Stimulated activated memory B cell treated with anti-CD40 and anti-IgM and Interleukin-4, amounts not matched to agents 10 μg/mL and 1 μg/mL and 100 μg/mL, for 72 hours (primary cell): ENCODE data around the gene ELK3.

Experiments
- ATAC-seq: fragments of 150-1000 bp; cut with Tn5 transposase; 2 replicates; pipeline ENCODE4 v1.10.0; 2021
- H3K27ac Mint-ChIP-seq: one replicate; pipeline ENCODE4 v1.8.0; 2022; ENCODE audit warnings: mild to moderate bottlenecking, mixed read lengths
- H3K27me3 Mint-ChIP-seq: one replicate; pipeline ENCODE4 v1.8.0; 2022; ENCODE audit warnings: mixed read lengths
- H3K36me3 Mint-ChIP-seq: one replicate; pipeline ENCODE4 v1.8.0; 2022; ENCODE audit warnings: mixed read lengths
- H3K4me1 Mint-ChIP-seq: one replicate; pipeline ENCODE4 v1.8.0; 2022; ENCODE audit warnings: mixed read lengths
- H3K4me3 Mint-ChIP-seq: one replicate; pipeline ENCODE4 v1.8.0; 2022; ENCODE audit warnings: mild to moderate bottlenecking, moderate library complexity, mixed read lengths
- H3K9me3 Mint-ChIP-seq: one replicate; pipeline ENCODE4 v1.8.0; 2022; ENCODE audit warnings: mixed read lengths

ELK3 gene

GRCh38 chr12:96246926-96247505 lies 52.8 kb downstream of the ELK3 start:
- peaks cover 45% of the 10 kb centered on the region for H3K4me1 Mint-ChIP-seq
- H3K27me3 Mint-ChIP-seq: no peaks in the 10 kb centered on the region
- no peak for ATAC-seq
- H3K9me3 Mint-ChIP-seq: no peaks in the 10 kb centered on the region
- H3K36me3 Mint-ChIP-seq: peaks cover 68% of the 10 kb centered on the region
- no peak overlapping the region for H3K4me3 Mint-ChIP-seq
- no peak overlapping the region for H3K27ac Mint-ChIP-seq

- Mint-ChIP-seq H3K27ac (no peak overlapping the region), H3K4me1 (peaks cover 44% of the 10 kb centered on the region), H3K27me3 (no peaks in the 10 kb centered on the region), H3K9me3 (no peaks in the 10 kb centered on the region), H3K4me3 (no peak overlapping the region), H3K36me3 (peaks cover 68% of the 10 kb centered on the region)
- ATAC-seq: peak; percentile 66
These were observed 53.4 kb downstream of the ELK3 start for GRCh38 chr12:96247563-96247962.

DNA sequence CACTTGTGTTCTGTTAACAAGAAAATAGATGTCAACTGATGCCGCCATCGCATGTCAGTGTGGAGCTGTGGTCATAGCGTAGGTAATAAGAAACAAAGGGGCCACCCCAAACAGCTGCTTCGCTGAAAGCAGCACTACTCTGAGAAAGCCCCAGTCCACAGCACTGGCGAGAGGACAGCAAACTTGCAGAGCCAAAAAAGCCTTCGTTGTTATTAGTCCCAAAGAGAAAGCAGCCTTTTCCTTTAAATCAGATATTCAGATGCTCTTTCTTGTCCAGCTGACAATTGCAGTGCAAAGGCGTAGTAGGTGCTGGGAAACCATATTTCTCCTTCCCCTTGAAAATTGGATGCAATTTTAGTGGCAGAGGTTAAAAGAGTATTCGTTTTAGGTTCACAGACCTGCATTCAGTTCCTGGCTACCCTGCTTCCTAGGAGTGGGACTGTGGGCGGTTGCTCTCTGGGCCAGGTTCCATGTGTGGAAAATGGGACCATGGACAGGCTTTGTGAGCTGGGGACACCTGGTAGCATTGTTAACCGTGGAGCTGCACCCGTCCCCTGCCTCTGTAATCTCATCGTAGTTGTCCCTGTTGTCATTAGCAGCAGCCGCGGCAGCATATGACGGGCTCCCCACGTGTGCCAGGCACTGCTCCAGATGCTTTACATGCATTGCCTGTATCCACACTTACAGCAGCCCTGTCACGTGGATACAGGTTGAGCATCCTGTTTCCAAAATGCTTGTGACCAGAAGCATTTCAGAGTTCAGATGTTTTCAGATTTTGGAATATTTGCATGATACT lies 54.2 kb downstream of the ELK3 start:
- peaks cover 36% of the 10 kb centered on the region for H3K4me1 Mint-ChIP-seq
- H3K9me3 Mint-ChIP-seq: no peaks in the 10 kb centered on the region
- no peak overlapping the region for H3K27ac Mint-ChIP-seq
- H3K36me3 Mint-ChIP-seq: peaks cover 63% of the 10 kb centered on the region
- no peak for ATAC-seq
- no peaks in the 10 kb centered on the region for H3K27me3 Mint-ChIP-seq
- no peak overlapping the region for H3K4me3 Mint-ChIP-seq

DNA sequence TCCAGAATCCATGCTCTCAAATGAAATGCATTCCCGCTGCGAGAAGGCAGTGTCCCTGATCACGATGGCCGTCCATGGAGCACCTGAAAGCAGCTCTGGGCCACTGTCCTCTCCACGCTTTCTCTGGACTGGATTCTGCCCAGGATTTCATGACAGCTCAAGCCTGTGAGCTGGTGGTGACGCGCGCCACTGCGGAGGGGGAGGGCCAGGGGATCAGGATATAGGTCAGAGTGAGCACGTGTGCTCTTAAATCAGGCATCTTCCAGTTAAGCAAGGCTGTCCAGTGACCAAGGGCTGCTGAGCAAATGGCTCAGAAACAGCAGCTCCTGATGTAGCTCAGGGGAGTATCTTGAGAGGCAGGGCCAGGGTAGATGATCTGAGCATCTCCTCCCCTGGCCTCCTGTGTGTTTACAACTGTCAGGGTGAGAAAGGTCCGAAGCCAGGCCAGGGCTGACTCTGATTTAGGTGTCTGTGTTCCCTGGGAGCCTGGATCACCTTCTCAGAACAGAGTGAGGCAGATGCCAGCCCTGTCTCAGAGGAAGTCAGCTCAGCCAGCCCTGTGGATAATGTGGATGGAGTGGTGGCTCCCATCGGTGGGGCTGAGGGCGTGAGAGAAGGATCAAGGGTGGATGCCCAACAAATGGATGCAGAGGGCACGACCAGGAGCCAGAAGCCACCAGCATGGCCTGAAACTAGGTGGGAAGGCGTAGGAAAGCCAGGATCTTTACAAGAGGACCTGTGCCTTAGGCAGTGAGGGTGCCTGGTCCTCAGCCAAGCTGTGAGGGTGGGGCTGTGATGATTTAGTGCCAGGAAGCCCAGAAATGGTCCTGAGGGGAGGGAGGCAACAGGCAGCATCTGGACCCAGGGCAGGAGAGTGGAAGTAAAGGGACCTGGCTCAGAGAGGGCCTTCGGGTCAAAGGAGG lies 55.3 kb downstream of the ELK3 start:
- Mint-ChIP-seq H3K4me3 (no peak overlapping the region), H3K27me3 (no peaks in the 10 kb centered on the region), H3K27ac (peak overlapping the region; percentile 51), H3K4me1 (peaks cover 34% of the 10 kb centered on the region), H3K36me3 (peaks cover 68% of the 10 kb centered on the region), H3K9me3 (no peaks in the 10 kb centered on the region)
- ATAC-seq: no peak

DNA sequence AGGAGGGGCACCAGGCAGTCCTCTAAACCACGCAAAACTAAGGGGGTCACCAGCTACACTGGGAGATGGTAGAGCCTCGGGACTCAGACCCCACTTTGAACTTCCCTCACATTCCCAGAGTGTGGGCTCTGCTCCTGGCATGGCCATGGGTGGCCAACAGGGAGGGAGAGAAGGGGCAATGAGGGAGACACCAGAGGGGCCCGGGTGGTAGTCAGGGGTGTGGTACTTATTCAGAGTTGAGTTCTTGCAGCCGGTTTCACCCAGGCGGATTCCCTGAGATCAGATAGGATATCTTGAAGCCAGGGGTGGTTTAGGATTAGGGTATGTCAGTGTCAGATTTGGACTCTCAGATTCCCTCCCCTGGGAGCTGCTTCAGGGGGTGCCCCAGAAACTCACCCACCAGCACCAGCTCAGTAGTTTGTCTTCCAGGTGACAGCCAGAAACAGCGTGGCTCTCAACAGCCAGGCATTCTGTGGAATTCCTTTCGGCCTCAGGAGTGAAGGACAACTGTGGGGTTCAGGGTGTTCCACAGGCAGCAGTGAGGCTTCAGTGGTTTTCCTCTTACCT lies 56.0 kb downstream of the ELK3 start:
- peak overlapping the region; percentile 61 for H3K27ac Mint-ChIP-seq
- H3K4me1 Mint-ChIP-seq: peaks cover 34% of the 10 kb centered on the region
- no peaks in the 10 kb centered on the region for H3K27me3 Mint-ChIP-seq
- no peak for ATAC-seq
- H3K4me3 Mint-ChIP-seq: no peak overlapping the region
- peaks cover 68% of the 10 kb centered on the region for H3K36me3 Mint-ChIP-seq
- no peaks in the 10 kb centered on the region for H3K9me3 Mint-ChIP-seq

DNA sequence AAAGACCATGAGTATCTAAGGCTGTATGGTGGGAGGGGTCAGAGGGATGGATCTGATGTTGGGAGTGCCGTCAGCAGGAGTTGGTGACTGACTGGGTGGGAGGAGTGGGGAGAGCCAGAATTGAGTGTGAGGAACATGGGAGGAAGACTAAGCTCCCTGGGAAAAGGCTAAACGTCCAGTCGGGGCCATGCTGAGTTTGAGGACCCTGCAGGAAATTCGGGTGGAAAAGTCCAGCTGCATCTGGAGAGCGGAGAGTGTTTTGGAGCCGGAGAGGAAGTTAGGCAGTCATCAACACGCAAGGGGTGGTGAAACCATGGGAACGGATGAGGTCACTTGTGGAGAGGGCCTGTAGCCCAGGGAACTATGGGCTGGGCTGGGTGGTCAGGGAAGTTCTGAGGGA lies 60.9 kb downstream of the ELK3 start:
- no peak overlapping the region for H3K27ac Mint-ChIP-seq
- no peaks in the 10 kb centered on the region for H3K27me3 Mint-ChIP-seq
- H3K4me3 Mint-ChIP-seq: no peak overlapping the region
- H3K9me3 Mint-ChIP-seq: no peaks in the 10 kb centered on the region
- H3K4me1 Mint-ChIP-seq: peaks cover 17% of the 10 kb centered on the region
- ATAC-seq: no peak
- peaks cover 37% of the 10 kb centered on the region for H3K36me3 Mint-ChIP-seq

DNA sequence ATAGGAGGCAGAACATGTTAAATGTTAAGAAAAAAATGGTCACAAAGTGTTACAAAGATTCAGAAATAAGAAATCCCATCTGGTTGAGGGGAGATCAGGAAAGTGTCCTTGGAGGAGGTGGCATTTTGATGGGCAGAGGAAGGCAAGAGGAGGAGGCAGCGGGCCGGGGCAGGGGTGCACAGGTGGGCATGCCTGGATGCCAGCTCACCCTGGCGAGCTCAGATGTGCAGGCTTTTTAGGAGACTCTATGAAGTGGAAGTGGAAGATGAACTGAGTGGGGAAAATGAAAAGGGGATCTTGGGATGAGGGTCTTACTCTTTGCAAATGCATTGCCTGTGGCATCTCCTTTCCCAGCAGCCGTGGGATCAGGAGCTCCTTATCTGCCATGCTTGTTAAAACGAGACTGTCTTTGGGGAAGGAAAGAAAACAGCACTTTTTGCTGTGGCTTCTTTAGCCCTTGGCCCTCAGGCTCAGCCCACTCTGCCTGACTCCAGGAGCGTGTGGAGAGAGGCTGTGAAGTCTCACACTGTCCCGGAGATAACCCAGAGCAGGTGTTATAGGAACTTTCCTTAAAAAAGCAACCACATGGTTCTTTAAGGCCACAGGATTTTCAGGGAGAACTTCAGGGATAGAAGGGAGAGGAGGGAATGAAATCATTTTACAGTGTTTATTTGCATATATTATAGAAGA lies 62.6 kb downstream of the ELK3 start:
- no peak for ATAC-seq
- no peaks in the 10 kb centered on the region for H3K4me1 Mint-ChIP-seq
- no peak overlapping the region for H3K4me3 Mint-ChIP-seq
- no peak overlapping the region for H3K27ac Mint-ChIP-seq
- H3K9me3 Mint-ChIP-seq: no peaks in the 10 kb centered on the region
- peaks cover 30% of the 10 kb centered on the region for H3K36me3 Mint-ChIP-seq
- H3K27me3 Mint-ChIP-seq: no peaks in the 10 kb centered on the region

DNA sequence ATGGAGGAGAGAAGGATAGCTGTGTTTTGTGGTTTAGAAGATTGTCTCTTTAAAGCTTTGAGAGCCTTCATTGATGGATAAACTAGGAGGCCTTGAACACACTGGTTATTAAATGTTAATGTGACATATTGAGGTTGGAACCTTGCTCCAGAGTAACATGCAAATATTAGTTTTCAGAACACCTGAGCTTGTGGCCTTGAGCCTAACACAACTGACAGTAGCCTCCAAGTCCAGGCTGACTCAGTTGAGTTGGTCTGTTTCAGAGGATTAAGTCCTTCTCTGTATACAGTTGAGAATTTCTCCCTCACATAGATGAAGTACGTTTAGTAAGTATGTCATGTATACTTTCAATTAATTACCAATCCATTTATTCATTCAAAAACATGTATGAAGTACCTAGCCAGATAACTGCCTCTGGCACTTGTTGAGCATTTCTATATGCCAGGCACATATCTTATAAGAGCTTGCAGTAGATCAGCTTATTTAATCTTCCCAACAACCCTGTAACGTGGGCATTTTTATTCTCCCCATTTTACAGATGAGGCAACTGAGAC lies 63.5 kb downstream of the ELK3 start:
- no peaks in the 10 kb centered on the region for H3K4me1 Mint-ChIP-seq
- no peak overlapping the region for H3K27ac Mint-ChIP-seq
- ATAC-seq: no peak
- no peaks in the 10 kb centered on the region for H3K9me3 Mint-ChIP-seq
- H3K27me3 Mint-ChIP-seq: no peaks in the 10 kb centered on the region
- H3K4me3 Mint-ChIP-seq: no peak overlapping the region
- H3K36me3 Mint-ChIP-seq: peaks cover 24% of the 10 kb centered on the region

DNA sequence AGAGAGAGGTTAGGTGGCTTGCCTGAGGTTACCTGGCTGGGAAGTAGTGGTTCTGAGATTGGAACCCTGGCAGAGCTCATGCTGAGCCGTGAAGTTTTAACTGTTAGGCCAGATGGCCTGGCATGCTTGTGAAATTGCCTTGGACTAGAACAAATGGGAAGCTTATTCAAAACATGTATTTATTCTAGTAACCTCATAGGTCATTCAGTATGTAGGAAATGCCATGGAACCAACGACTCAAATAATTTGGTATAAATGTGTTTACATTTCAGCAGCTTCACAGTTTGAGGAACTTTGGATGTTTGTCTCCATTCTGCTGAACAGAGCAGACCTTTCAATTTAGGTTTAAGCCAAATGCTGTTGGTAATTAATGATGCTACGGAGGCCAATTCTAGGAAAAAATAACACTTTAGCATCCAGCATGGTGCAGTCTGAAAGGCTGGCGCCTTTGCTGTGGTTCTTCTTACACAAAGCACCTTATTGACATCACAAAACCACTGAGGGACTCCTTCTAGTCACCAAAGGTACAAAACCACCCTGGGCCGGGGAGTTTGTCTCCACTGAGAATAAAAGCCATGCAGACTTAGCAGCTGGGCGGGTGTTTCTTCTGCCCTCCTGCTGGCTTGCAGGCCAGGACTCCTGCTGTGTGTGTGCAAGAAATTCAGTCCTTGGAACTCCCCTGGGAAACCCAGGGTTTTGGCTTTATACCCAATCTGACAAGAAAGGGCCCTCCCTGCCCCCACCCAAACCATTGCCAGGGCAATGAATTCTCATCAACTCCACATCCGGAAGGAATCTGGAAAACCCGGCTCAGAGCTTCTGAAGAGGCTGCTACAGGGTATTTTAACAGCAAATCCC lies 64.2 kb downstream of the ELK3 start:
- Mint-ChIP-seq H3K9me3 (no peaks in the 10 kb centered on the region), H3K27ac (no peak overlapping the region), H3K4me1 (no peaks in the 10 kb centered on the region), H3K27me3 (no peaks in the 10 kb centered on the region), H3K36me3 (peaks cover 27% of the 10 kb centered on the region), H3K4me3 (no peak overlapping the region)
- no peak for ATAC-seq

DNA sequence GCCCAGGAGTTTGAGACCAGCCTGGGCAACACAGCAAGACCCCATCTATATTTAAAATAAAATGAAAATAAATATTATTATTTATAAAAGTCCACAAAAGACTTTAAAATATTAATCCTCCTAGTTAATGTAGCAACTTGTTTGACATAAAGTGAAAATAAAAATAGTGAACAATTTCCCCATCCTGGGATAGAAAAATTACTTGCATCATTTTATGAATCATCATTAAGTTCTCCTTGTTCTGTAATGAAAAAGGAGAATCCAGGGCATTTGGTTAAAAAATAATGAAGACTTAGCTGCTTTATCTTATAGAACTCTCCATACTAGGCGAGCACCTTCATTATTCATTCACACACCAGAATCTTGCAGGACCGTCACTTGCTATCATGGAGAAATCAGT lies 66.1 kb downstream of the ELK3 start:
- H3K27ac Mint-ChIP-seq: no peak overlapping the region
- no peak overlapping the region for H3K4me3 Mint-ChIP-seq
- H3K36me3 Mint-ChIP-seq: peaks cover 39% of the 10 kb centered on the region
- ATAC-seq: no peak
- H3K9me3 Mint-ChIP-seq: no peaks in the 10 kb centered on the region
- peaks cover 6% of the 10 kb centered on the region for H3K4me1 Mint-ChIP-seq
- H3K27me3 Mint-ChIP-seq: no peaks in the 10 kb centered on the region

DNA sequence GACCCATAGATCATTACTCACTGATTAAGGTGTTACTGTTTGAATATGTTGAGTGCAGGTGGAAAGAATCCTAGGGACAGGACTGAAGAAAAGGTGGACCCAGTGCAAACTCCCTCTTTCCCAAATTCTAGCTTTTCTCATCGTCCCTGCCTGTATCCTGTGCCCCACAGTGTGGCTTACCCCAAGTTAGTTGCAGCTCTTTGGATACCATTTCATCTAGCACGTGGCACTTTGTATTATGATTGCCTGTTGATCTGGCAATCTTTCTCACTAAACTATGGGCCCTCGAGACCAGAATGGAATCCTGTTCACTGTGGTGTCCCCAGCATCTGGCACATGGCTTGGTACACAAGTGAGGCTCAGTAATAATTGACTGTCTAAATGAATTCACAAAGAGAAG lies 66.5 kb downstream of the ELK3 start:
- Mint-ChIP-seq H3K4me1 (peaks cover 6% of the 10 kb centered on the region), H3K27me3 (no peaks in the 10 kb centered on the region), H3K27ac (peak overlapping the region; percentile 12), H3K36me3 (peaks cover 42% of the 10 kb centered on the region), H3K9me3 (no peaks in the 10 kb centered on the region), H3K4me3 (no peak overlapping the region)
- ATAC-seq: no peak

GRCh38 chr12:96261557-96261956 lies 67.4 kb downstream of the ELK3 start:
- Mint-ChIP-seq H3K27me3 (no peaks in the 10 kb centered on the region), H3K9me3 (no peaks in the 10 kb centered on the region), H3K4me3 (no peak overlapping the region), H3K36me3 (peaks cover 42% of the 10 kb centered on the region), H3K4me1 (peaks cover 6% of the 10 kb centered on the region), H3K27ac (no peak overlapping the region)
- ATAC-seq: no peak

- peaks cover 11% of the 10 kb centered on the region for H3K4me1 Mint-ChIP-seq
- no peaks in the 10 kb centered on the region for H3K27me3 Mint-ChIP-seq
- no peak for ATAC-seq
- H3K4me3 Mint-ChIP-seq: no peak overlapping the region
- no peak overlapping the region for H3K27ac Mint-ChIP-seq
- H3K9me3 Mint-ChIP-seq: no peaks in the 10 kb centered on the region
- peaks cover 42% of the 10 kb centered on the region for H3K36me3 Mint-ChIP-seq
These were observed 69.3 kb downstream of the ELK3 start for GRCh38 chr12:96263449-96263902.

DNA sequence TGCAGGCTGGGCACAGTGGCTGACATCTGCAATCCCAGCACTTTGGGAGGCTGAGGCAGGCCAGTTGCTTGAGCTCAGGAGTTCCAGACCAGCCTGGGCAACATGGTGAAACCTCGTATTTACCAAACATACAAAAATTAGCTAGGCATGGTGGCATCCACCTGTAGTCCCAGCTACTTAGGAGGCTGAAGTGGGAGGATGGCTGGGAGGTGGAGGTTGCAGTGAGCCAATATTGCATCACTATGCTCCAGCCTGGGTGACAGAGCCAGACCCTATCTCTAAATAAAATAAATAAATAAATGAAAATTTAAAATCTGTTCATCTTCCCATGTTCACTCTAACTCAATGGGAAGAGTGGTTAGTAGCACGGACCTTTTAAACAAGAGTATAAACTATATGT lies 71.2 kb downstream of the ELK3 start:
- Mint-ChIP-seq H3K36me3 (peaks cover 43% of the 10 kb centered on the region), H3K27me3 (no peaks in the 10 kb centered on the region)

More for the DNA sequence above, 71.2 kb downstream of the ELK3 start:
- no peak for ATAC-seq
- Mint-ChIP-seq H3K27ac (peak overlapping the region; percentile 9), H3K9me3 (no peaks in the 10 kb centered on the region), H3K4me1 (peaks cover 17% of the 10 kb centered on the region), H3K4me3 (no peak overlapping the region)
